Choroid plexus epithelial cell (primary cell): ENCODE measurements around the gene GLRX.

Experiments used
- DNase-seq: peaks from one replicate; pipeline ENCODE4 v3.0.0-alpha.2; 2010; ENCODE audit warnings: low read depth
- H3K4me3 ChIP-seq: 2 replicates; pipeline ENCODE4 v1.5.1; 2011; ENCODE audit warnings: low read depth, mild to moderate bottlenecking, control low read depth, low read length, moderate library complexity
- CTCF ChIP-seq: conservative IDR thresholded peaks from 2 replicates; pipeline ENCODE4 v1.5.1; 2011; ENCODE audit warnings: low read depth, mild to moderate bottlenecking, control low read depth, inconsistent platforms, low read length, moderate library complexity

The GLRX gene

GRCh38 chr5:95864944-95865504, 42.5 kb upstream of the GLRX start:
- no peak overlapping the region for H3K4me3 ChIP-seq
- no peak for TF ChIP-seq CTCF
- no peak for DNase-seq

GRCh38 chr5:95864456-95864855, 41.9 kb upstream of the GLRX start:
- no peak for DNase-seq
- no peak for TF ChIP-seq CTCF
- no peak overlapping the region for H3K4me3 ChIP-seq

GRCh38 chr5:95863383-95863757, 40.8 kb upstream of the GLRX start:
- TF ChIP-seq CTCF: no peak
- peak; percentile 82 for DNase-seq
- no peak overlapping the region for H3K4me3 ChIP-seq

GRCh38 chr5:95862671-95863382, 40.3 kb upstream of the GLRX start:
- DNase-seq: peak; percentile 35
- no peak overlapping the region for H3K4me3 ChIP-seq

GRCh38 chr5:95861864-95862561, 39.5 kb upstream of the GLRX start:
- no peak overlapping the region for H3K4me3 ChIP-seq
- DNase-seq: peak; percentile 82

More at GRCh38 chr5:95862671-95863382, 40.3 kb upstream of the GLRX start:
- no peak for TF ChIP-seq CTCF

GRCh38 chr5:95861221-95861863, 38.8 kb upstream of the GLRX start:
- H3K4me3 ChIP-seq: no peak overlapping the region
- DNase-seq: peak; percentile 100

More at GRCh38 chr5:95861864-95862561, 39.5 kb upstream of the GLRX start:
- peak; percentile 35 for TF ChIP-seq CTCF

More at GRCh38 chr5:95861221-95861863, 38.8 kb upstream of the GLRX start:
- no peak for TF ChIP-seq CTCF
